ENCODE results near the gene TRABD2A. TPM values are rescaled to one million over a fixed set of nuclear protein-coding genes. Genes with fewer than 3 reads are reported as not detected.

The TRABD2A gene
- total RNA-seq, 1 experiment from 2014 or later: 4.2 TPM

DNA sequence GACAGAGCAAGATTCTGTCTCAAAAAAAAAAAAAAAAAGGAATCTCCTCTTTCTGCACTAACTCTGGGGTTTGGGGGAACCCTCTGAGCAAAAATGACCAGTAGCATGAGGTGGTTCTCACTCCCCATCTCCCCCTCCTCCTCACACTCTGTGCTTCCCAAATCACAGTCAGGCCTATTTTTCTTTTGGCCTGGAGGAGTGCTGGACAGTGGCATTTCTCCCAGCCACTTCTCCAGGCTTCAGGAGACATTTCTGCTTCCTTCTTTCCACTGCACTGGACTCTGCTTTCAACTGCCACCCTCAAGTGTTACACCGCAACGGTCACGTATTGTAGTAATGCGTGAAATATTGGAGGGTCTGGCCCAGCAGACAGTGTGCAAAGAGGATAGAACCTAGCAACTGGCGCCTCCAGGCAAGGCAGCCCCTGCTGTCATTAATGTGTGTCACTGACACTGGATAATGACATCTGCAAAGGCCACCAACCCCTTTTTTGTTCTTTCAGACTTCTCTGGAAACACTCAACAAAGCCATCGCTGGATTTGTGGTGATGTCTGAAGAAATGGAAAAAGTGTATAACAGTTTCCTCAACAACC is 68.9 kb downstream of the TRABD2A start:
- DNase-seq: no peak
- Histone ChIP-seq H3K4me3 (ENCODE audit: insufficient read depth, low read depth, low read length) (no peak overlapping the region), H3K27me3 (ENCODE audit: control insufficient read depth, insufficient read depth, low read length) (no peaks in the 10 kb centered on the region), H3K36me3 (replicated peaks; ENCODE audit: control insufficient read depth, insufficient read depth, low read length) (no peaks in the 10 kb centered on the region)

DNA sequence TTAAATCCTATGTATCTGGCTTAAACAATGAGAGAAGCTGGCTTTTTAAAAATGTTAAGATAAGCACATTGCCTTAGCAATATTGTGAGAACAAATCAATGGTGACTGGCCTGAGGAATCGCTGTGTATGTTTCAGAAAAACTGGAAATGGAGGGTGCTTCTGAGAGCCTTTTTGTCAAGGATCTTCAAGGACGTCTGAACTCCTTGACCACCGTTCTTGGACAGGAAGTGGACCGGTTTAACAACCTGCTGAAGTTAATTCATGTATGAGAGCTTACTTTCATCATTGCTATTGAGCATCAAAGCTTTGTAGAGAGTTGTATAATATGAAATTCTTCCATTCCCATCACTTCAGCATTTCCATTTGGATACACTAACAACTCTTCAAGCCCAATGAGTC is 72.6 kb downstream of the TRABD2A start:
- DNase-seq: no peak
- no peaks in the 10 kb centered on the region for H3K27me3 ChIP-seq (ENCODE audit: control insufficient read depth, insufficient read depth, low read length)
- H3K4me3 ChIP-seq (ENCODE audit: insufficient read depth, low read depth, low read length): no peak overlapping the region
- no peaks in the 10 kb centered on the region for H3K36me3 ChIP-seq (replicated peaks; ENCODE audit: control insufficient read depth, insufficient read depth, low read length)

DNA sequence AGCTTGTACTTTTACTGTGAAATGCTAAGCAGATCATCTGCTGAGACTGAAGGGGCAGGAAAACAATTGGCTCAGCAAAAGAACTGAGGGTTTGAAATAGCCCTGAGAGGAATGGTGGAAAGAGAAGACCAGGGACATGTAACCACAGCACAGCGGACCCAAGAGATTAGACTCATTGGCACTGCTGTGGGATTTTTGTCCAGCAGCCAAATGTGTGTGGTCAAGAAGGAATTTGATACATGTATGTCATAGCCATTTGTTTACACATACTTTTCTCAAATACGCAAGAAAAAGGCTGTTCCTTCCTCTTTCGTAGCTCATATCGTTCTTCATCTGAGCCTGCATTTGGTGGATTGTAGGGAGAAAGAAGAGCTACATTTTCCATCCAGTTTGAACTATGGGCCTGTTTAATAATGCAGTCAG is 73.8 kb downstream of the TRABD2A start:
- H3K4me3 ChIP-seq (ENCODE audit: insufficient read depth, low read depth, low read length): no peak overlapping the region
- H3K36me3 ChIP-seq (replicated peaks; ENCODE audit: control insufficient read depth, insufficient read depth, low read length): no peaks in the 10 kb centered on the region
- H3K27me3 ChIP-seq (ENCODE audit: control insufficient read depth, insufficient read depth, low read length): no peaks in the 10 kb centered on the region
- no peak for DNase-seq

DNA sequence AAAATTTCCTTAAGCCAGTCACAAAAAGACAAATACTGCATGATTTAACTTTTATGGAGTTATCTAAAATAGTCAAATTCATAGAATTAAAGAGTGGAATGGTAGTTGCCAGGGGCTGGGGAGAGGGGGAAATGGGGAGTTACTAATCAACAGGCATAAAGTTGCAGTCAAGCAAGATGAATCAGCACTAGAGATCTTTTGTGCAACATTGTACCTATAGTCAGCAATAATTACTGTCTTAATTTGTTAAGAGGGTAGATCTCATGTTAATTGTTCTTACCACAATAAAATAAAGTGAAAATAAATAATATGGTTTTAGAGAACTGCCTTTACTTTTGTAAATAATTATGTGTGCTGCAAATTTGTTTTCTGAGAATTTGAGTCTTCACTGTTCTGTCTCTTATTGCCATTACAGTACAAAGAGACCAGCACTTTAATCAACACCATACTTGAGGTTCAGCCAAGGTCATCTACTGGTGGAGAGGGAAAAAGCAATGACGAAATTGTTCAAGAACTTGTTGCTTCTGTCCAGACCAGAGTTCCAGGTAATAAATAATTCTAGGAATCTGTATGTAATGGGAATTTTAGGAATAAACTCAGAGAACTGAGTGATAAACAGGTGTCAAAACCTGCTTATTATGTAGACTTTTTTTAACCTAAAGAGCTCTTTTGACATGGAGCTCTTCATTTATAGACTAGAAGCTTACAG is 75.5 kb downstream of the TRABD2A start:
- H3K27me3 ChIP-seq (ENCODE audit: control insufficient read depth, insufficient read depth, low read length): no peaks in the 10 kb centered on the region
- DNase-seq: no peak

DNA sequence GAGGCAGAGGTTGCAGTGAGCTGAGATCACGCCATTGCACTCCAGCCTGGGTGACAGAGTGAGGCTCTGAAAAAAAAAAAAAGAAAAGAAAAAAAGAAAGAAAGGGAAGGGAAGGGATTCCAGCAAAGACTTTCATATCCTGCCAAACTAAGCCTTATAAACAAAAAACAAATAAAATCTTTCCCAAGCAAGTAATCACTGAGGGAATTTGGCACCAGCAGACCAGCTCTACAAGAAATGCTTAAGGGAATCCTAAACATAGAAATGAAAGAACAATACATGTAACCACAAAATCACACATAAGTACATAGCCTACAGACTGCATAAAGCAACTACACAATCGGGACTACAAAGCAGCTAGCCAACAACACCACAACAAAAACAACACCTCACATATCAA is 79.1 kb downstream of the TRABD2A start:
- Histone ChIP-seq H3K27me3 (ENCODE audit: control insufficient read depth, insufficient read depth, low read length) (no peaks in the 10 kb centered on the region), H3K4me3 (ENCODE audit: insufficient read depth, low read depth, low read length) (no peak overlapping the region), H3K36me3 (replicated peaks; ENCODE audit: control insufficient read depth, insufficient read depth, low read length) (no peaks in the 10 kb centered on the region)
- DNase-seq: no peak

More for the DNA sequence above, 75.5 kb downstream of the TRABD2A start:
- H3K36me3 ChIP-seq (replicated peaks; ENCODE audit: control insufficient read depth, insufficient read depth, low read length): no peaks in the 10 kb centered on the region
- no peak overlapping the region for H3K4me3 ChIP-seq (ENCODE audit: insufficient read depth, low read depth, low read length)

DNA sequence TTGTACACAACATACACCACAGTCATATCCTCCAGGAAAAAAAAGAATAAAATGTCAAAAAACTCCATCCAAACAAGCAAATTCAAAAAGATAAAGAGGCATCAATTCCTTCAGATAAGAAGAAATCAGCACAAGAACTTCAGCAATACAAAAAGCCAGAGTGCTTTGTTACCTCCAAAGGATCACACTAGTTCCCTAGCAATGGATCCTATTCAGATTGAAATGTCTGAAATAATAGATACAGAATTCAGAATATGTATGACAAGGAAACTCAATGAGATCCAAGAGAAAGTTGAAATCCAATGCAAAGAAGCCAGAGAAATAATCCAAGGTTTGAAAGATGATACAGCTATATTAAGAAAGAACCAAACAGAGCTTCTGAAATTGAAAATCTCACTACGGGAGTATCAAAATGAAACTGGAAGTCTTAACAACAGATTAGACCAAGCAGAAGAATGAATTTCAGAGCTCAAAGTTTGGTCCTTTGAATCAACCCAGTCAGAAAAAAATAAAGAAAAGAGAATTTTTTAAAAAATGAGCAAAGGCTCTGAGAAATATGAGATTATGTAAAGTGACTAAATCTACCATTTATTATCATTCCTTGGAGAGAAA is 80.6 kb downstream of the TRABD2A start:
- Histone ChIP-seq H3K36me3 (replicated peaks; ENCODE audit: control insufficient read depth, insufficient read depth, low read length) (no peaks in the 10 kb centered on the region), H3K4me3 (ENCODE audit: insufficient read depth, low read depth, low read length) (no peak overlapping the region), H3K27me3 (ENCODE audit: control insufficient read depth, insufficient read depth, low read length) (no peaks in the 10 kb centered on the region)
- DNase-seq: no peak

DNA sequence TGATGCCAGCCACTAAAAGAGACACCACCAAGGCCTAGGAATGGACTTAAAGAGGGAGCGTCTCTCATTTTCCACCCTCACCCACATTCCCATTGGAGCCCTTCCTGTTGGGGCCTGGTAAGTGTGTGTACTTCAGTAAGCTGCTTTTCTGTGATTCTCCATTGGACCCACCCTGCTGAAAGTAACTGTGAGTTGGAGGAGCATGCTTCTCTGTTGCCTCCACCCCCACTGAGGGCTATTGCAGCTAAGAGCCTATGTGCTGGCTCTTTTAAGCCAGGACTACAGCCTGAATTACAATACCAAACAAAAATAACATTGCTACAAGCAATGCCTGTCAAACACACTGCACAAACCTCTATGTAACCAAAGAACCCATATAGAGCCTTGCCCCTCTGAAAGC is 81.1 kb downstream of the TRABD2A start:
- no peak overlapping the region for H3K4me3 ChIP-seq (ENCODE audit: insufficient read depth, low read depth, low read length)
- no peak for DNase-seq
- no peaks in the 10 kb centered on the region for H3K36me3 ChIP-seq (replicated peaks; ENCODE audit: control insufficient read depth, insufficient read depth, low read length)
- H3K27me3 ChIP-seq (ENCODE audit: control insufficient read depth, insufficient read depth, low read length): no peaks in the 10 kb centered on the region

DNA sequence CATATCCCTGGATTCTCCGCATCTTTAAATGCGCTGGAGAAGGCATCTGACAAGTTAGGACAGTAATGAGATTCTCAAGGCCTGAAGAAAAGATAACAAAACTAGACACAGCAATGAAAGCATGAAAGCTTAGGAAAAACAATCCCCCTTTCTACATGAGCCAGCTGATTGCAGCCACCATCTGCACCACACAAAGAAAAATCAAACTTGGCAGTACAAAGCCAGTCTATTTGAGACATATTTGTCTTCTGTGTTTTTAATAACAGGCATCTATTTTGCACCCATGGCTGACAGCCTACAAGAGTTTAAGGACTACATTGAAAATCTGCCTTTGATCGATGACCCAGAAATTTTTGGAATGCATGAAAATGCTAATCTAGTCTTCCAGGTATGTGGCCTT is 83.6 kb downstream of the TRABD2A start:
- no peak for DNase-seq
- Histone ChIP-seq H3K4me3 (ENCODE audit: insufficient read depth, low read depth, low read length) (no peak overlapping the region), H3K27me3 (ENCODE audit: control insufficient read depth, insufficient read depth, low read length) (no peaks in the 10 kb centered on the region), H3K36me3 (replicated peaks; ENCODE audit: control insufficient read depth, insufficient read depth, low read length) (no peaks in the 10 kb centered on the region)

DNA sequence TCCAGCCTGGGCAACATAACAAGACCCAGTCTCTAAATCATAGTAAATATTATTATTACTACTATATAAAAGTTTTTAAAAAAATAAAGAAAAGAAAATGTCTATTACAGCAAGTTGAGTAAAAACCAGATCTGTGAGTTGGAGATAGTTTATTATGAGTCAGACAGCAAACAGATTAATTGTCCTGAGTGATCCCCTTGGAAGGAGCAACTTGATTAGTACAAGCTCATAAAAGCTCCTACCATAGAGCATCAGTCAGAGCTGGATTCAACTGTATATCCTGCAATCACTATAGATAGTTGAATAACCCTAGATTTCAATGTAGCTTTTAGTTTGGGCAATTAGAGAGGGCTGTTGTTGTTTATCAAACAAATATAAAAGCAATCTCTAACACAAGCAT is 84.1 kb downstream of the TRABD2A start:
- H3K4me3 ChIP-seq (ENCODE audit: insufficient read depth, low read depth, low read length): no peak overlapping the region
- H3K27me3 ChIP-seq (ENCODE audit: control insufficient read depth, insufficient read depth, low read length): no peaks in the 10 kb centered on the region
- no peaks in the 10 kb centered on the region for H3K36me3 ChIP-seq (replicated peaks; ENCODE audit: control insufficient read depth, insufficient read depth, low read length)
- no peak for DNase-seq

DNA sequence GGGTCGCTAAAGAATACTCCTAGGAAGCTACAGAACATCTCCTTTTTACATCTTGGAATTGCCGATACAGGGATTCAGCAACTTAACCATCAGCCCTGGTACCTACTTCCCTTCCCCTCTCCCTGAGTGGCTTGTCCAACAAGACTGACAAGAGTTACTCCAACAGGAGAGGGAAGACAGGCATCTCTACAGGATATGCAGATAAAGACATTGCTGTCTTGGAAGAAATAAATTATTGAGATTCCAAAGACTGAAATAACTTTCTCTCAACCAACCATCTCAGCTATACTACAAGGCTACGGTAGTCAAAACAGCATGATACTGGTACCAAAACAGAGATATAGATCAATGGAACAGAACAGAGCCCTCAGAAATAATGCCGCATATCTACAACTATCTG is 87.2 kb downstream of the TRABD2A start:
- no peak for DNase-seq
- no peak overlapping the region for H3K4me3 ChIP-seq (ENCODE audit: insufficient read depth, low read depth, low read length)
- no peaks in the 10 kb centered on the region for H3K36me3 ChIP-seq (replicated peaks; ENCODE audit: control insufficient read depth, insufficient read depth, low read length)
- no peaks in the 10 kb centered on the region for H3K27me3 ChIP-seq (ENCODE audit: control insufficient read depth, insufficient read depth, low read length)

DNA sequence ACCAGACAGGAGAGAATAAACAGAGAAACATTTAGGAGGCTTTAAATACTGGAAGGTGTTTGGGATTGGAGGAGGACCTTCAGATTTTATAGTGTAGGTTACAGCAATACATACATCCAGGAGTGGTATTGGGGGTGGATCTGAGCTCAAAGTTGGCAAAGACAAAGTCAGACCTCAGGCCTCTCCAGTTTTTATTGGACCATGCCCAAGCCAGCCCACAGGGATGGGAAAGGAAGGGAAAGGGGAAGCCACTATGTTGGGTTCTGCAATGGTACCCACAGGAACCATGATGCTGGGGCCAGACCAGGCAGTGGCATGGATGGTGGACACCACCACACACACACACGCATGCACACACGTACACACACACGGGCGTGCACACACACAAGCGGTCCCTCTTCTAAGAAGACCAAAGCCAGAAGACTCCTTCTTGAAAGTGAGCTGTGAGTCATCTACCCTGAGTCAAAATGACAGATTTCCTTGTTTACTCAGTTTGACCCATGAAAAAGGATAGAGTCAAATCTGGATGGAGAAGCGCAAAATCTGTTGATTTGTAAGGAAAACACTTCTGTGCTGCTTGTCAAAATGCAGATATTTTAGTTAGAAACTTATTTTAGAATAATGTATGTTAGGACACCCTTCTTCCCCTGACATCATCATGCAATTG is 87.9 kb downstream of the TRABD2A start:
- no peaks in the 10 kb centered on the region for H3K36me3 ChIP-seq (replicated peaks; ENCODE audit: control insufficient read depth, insufficient read depth, low read length)
- H3K27me3 ChIP-seq (ENCODE audit: control insufficient read depth, insufficient read depth, low read length): no peaks in the 10 kb centered on the region
- DNase-seq: no peak
- H3K4me3 ChIP-seq (ENCODE audit: insufficient read depth, low read depth, low read length): no peak overlapping the region

DNA sequence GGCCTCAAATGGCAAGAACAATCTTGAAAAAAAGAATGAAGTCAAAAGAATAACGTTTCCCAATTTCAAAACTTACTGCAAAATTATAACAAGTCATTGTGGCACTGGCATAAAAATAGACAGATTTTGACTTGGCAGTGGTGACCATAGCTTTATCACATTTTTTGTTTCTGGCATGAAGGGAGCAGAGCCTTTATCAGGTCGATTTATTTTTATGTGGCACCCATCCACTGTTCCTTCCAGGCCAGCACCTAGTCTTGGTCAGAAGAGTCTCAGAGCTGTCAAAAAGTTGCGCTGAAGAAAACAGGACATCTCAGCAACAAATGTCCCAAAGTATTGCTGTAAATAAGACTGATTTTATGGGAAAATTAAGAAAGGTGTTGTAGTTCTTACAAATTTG is 92.4 kb downstream of the TRABD2A start:
- H3K4me3 ChIP-seq (ENCODE audit: insufficient read depth, low read depth, low read length): no peak overlapping the region
- H3K27me3 ChIP-seq (ENCODE audit: control insufficient read depth, insufficient read depth, low read length): no peaks in the 10 kb centered on the region
- H3K36me3 ChIP-seq (replicated peaks; ENCODE audit: control insufficient read depth, insufficient read depth, low read length): no peaks in the 10 kb centered on the region
- no peak for DNase-seq

DNA sequence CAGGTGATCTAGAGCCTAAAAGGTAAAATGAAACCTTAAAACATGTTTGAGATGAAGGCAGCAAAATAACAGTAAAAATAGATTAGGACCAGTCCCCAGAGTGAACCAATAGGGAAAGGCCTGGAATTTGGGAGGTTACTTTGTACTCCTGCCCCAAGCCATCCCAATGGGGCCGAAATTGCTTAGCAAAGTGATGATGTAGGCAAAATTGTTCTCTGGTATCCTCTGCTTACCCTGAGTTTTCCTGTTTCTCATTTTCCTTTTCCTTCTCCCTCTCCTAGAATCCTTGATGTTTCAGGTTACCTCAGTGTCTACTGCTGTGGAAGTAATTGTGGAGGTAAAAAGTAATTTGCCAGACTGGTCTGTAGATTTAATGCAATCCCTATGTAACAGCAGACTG is 92.9 kb downstream of the TRABD2A start:
- Histone ChIP-seq H3K4me3 (ENCODE audit: insufficient read depth, low read depth, low read length) (no peak overlapping the region), H3K36me3 (replicated peaks; ENCODE audit: control insufficient read depth, insufficient read depth, low read length) (no peaks in the 10 kb centered on the region), H3K27me3 (ENCODE audit: control insufficient read depth, insufficient read depth, low read length) (no peaks in the 10 kb centered on the region)
- no peak for DNase-seq

DNA sequence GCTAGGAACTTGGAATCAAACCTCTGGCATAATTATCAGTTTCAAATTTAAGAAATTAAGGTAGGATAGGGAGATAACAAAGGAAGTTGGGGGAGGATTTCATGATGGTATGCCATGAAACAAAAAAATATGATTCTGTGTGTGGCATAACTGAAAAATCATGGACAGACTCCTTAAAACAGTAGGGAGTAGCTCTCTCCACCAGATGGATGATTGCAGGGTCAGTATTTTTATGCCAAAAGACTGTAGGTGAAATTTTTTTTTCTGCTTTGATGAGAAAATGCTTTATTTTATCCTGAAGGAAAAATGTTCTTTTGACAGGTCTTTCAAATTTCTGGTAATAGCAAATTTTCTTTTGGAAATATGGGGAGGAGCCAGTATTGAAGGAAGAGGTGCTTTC is 94.3 kb downstream of the TRABD2A start:
- Histone ChIP-seq H3K36me3 (replicated peaks; ENCODE audit: control insufficient read depth, insufficient read depth, low read length) (no peaks in the 10 kb centered on the region), H3K4me3 (ENCODE audit: insufficient read depth, low read depth, low read length) (no peak overlapping the region), H3K27me3 (ENCODE audit: control insufficient read depth, insufficient read depth, low read length) (no peaks in the 10 kb centered on the region)
- no peak for DNase-seq

DNA sequence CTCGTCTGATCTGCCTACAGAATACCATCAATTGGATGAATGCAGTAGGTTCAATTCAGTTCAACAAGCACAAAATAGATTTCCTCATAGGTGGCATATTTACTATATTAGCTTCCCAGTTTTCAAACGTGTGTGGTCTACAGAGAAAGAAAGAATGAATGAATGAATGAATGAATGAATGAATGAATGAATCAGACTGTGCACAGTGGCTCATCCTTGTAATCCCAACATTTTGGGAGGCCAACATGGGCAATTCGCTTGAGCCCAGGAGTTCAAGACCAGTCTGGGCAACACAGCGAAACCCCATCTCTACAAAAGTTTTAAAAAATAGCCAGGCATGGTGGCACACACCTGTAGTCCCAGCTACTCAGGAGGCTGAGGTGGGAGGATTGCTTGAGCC is 94.9 kb downstream of the TRABD2A start:
- H3K4me3 ChIP-seq (ENCODE audit: insufficient read depth, low read depth, low read length): no peak overlapping the region
- no peaks in the 10 kb centered on the region for H3K27me3 ChIP-seq (ENCODE audit: control insufficient read depth, insufficient read depth, low read length)
- no peak for DNase-seq
- no peaks in the 10 kb centered on the region for H3K36me3 ChIP-seq (replicated peaks; ENCODE audit: control insufficient read depth, insufficient read depth, low read length)

Data from H7 (cell line).